ENCODE data around the gene PDE2A. TPM values are rescaled to one million over a fixed set of nuclear protein-coding genes. Genes with fewer than 3 reads are reported as not detected.

The PDE2A gene
- total and polyA plus RNA-seq, 7 experiments from 2014 or later, result 0.97 to 9.0 (median 1.7) TPM; not detected in 2

GRCh38 chr11:72578566-72578965 is 95.7 kb downstream of the PDE2A start:
- peaks cover 0 to 7% (median 1%) of the 10 kb centered on the region in 7 donors for H3K4me1 Mint-ChIP-seq
- H3K36me3 ChIP-seq (ENCODE audit: control insufficient read depth in 2 of 3, insufficient read depth in 3 of 3, low read length in 3 of 3), result no peaks in the 10 kb centered on the region
- H3K27me3 Mint-ChIP-seq, result peaks cover 5 to 13% (median 9%) of the 10 kb centered on the region in 5 donors
- ATAC-seq (no peak), DNase-seq (no peak)
- no peaks in the 10 kb centered on the region for H3K36me3 Mint-ChIP-seq
- H3K9me3 Mint-ChIP-seq, result no peaks in the 10 kb centered on the region
- H3K9me3 ChIP-seq (ENCODE audit: control insufficient read depth in 2 of 3, low read length in 3 of 3), result no peaks in the 10 kb centered on the region
- CTCF ChIA-PET, result interaction anchor here (1.0 kb wide), 1 partner anchor 9 kb away, joined by 3 read pairs; no protein-coding TSS in a partner anchor
- H3K27ac ChIP-seq (ENCODE audit: low read depth, low read length), result no peak overlapping the region
- no peaks in the 10 kb centered on the region for H3K27me3 ChIP-seq (ENCODE audit: control insufficient read depth in 2 of 2, insufficient read depth in 2 of 2, low read length in 2 of 2)
- POLR2A ChIA-PET, result no interaction called here
- intact Hi-C loops (cut with micrococcal nuclease), result no loop called here
- no peak overlapping the region for H3K4me3 Mint-ChIP-seq
- H3K27ac Mint-ChIP-seq, result peak overlapping the region in 1 of 9 donors; percentile 33
- H3K4me1 ChIP-seq (ENCODE audit: control insufficient read depth in 2 of 2, insufficient read depth in 2 of 2, low read length in 2 of 2), result no peaks in the 10 kb centered on the region
- H3K4me3 ChIP-seq (ENCODE audit: low read length), result no peak overlapping the region

DNA sequence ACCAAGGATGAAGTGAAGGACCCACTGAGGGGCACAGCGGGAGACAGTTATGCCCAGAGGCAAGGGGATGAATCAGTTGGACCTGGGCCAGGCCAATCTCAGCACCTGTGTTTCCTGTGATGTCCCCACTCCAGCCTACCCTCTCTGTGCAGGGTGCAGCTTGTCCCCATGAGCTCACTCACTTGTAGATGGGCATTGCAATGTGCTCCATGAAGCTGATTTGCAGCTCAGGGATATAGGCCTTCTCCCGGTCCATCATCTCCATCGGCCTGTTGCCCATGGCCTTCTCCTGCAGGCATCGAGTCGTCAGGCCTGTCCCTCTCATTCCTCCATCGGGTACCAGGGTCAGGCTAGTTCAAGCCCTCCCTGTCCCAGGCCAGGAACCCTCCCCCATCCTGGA is 96.2 kb downstream of the PDE2A start:
- CTCF ChIA-PET, result interaction anchor here (1.0 kb wide), 1 partner anchor 9 kb away, joined by 3 read pairs; no protein-coding TSS in a partner anchor
- no peak overlapping the region for H3K27ac Mint-ChIP-seq

DNA sequence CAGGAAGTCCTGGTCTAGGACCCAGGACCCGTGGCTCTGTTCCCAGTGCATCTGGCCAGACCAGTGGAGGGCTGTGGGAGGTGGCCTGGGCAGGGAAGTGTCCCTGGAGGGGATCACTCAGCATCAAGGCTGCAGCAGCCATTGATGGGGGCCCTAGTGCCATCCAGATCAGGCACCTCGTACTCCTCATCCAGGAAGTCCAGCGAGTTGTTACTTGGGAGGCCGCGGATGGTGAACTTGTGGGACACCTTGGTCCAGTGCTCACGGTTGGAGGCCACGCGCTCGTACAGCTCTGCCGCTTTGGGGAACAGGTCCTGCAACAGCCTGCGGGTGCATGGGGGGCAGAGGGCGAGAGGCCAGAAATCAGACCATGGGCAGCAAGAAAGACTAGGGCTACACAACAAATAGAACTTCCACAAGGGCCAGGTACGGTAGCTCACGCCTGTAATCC is 96.9 kb downstream of the PDE2A start:
- ATAC-seq, result no peak
- Mint-ChIP-seq H3K27ac (no peak overlapping the region), H3K9me3 (no peaks in the 10 kb centered on the region), H3K27me3 (peaks cover 5 to 16% (median 11%) of the 10 kb centered on the region in 5 donors), H3K4me3 (no peak overlapping the region), H3K36me3 (no peaks in the 10 kb centered on the region), H3K4me1 (peaks cover 0 to 7% (median 0%) of the 10 kb centered on the region in 7 donors)
- CTCF ChIA-PET, result no interaction called here
- Histone ChIP-seq H3K4me1 (ENCODE audit: control insufficient read depth in 2 of 2, insufficient read depth in 2 of 2, low read length in 2 of 2) (no peaks in the 10 kb centered on the region), H3K27ac (ENCODE audit: low read depth, low read length) (no peak overlapping the region), H3K36me3 (ENCODE audit: control insufficient read depth in 2 of 3, insufficient read depth in 3 of 3, low read length in 3 of 3) (no peaks in the 10 kb centered on the region), H3K27me3 (ENCODE audit: control insufficient read depth in 2 of 2, insufficient read depth in 2 of 2, low read length in 2 of 2) (no peaks in the 10 kb centered on the region), H3K9me3 (ENCODE audit: control insufficient read depth in 2 of 3, low read length in 3 of 3) (no peaks in the 10 kb centered on the region), H3K4me3 (ENCODE audit: low read length) (no peak overlapping the region)
- intact Hi-C loops (cut with micrococcal nuclease), result no loop called here
- DNase-seq, result no peak
- POLR2A ChIA-PET, result no interaction called here

More for the DNA sequence above, 96.2 kb downstream of the PDE2A start:
- H3K9me3 ChIP-seq (ENCODE audit: control insufficient read depth in 2 of 3, low read length in 3 of 3), result no peaks in the 10 kb centered on the region
- Mint-ChIP-seq H3K27me3 (peaks cover 5 to 16% (median 8%) of the 10 kb centered on the region in 5 donors), H3K4me1 (peaks cover 0 to 7% (median 3%) of the 10 kb centered on the region in 7 donors), H3K4me3 (no peak overlapping the region), H3K36me3 (no peaks in the 10 kb centered on the region), H3K9me3 (no peaks in the 10 kb centered on the region)
- POLR2A ChIA-PET, result no interaction called here
- no peak for DNase-seq
- H3K27me3 ChIP-seq (ENCODE audit: control insufficient read depth in 2 of 2, insufficient read depth in 2 of 2, low read length in 2 of 2), result no peaks in the 10 kb centered on the region
- H3K36me3 ChIP-seq (ENCODE audit: control insufficient read depth in 2 of 3, insufficient read depth in 3 of 3, low read length in 3 of 3), result no peaks in the 10 kb centered on the region
- no peak overlapping the region for H3K4me3 ChIP-seq (ENCODE audit: low read length)
- H3K4me1 ChIP-seq (ENCODE audit: control insufficient read depth in 2 of 2, insufficient read depth in 2 of 2, low read length in 2 of 2), result no peaks in the 10 kb centered on the region
- intact Hi-C loops (cut with micrococcal nuclease), result no loop called here
- ATAC-seq, result no peak
- H3K27ac ChIP-seq (ENCODE audit: low read depth, low read length), result no peak overlapping the region

DNA sequence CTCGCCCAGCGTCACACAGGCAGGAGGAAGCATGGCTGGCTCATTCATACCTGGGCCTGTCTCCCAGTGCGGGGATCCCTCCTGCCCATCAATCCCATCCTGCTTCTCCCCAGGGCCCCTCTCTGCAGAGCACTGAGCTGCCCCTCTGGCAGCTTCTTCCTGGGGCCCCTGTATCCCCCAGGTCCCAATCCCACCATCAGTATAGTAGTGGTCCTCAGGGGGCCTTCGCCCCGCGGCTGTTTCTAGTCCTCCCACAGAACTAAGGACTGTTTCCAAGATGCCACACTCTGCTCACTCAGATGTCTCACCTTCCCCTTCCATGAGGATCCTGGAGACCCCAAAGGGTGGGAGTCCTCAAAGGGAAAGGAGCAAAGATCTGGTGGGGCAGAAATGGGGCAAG is 97.6 kb downstream of the PDE2A start:
- POLR2A ChIA-PET, result no interaction called here
- Mint-ChIP-seq H3K4me3 (no peak overlapping the region), H3K27ac (no peak overlapping the region), H3K4me1 (peaks cover 0 to 8% (median 0%) of the 10 kb centered on the region in 7 donors), H3K27me3 (peaks cover 5 to 16% (median 13%) of the 10 kb centered on the region in 5 donors), H3K36me3 (no peaks in the 10 kb centered on the region), H3K9me3 (no peaks in the 10 kb centered on the region)
- CTCF ChIA-PET, result no interaction called here
- DNase-seq, result no peak
- H3K4me1 ChIP-seq (ENCODE audit: control insufficient read depth in 2 of 2, insufficient read depth in 2 of 2, low read length in 2 of 2), result no peaks in the 10 kb centered on the region
- no peaks in the 10 kb centered on the region for H3K27me3 ChIP-seq (ENCODE audit: control insufficient read depth in 2 of 2, insufficient read depth in 2 of 2, low read length in 2 of 2)
- intact Hi-C loops (cut with micrococcal nuclease), result no loop called here
- no peak for ATAC-seq
- no peaks in the 10 kb centered on the region for H3K36me3 ChIP-seq (ENCODE audit: control insufficient read depth in 2 of 3, insufficient read depth in 3 of 3, low read length in 3 of 3)
- H3K9me3 ChIP-seq (ENCODE audit: control insufficient read depth in 2 of 3, low read length in 3 of 3), result no peaks in the 10 kb centered on the region
- H3K4me3 ChIP-seq (ENCODE audit: low read length), result no peak overlapping the region
- H3K27ac ChIP-seq (ENCODE audit: low read depth, low read length), result no peak overlapping the region

DNA sequence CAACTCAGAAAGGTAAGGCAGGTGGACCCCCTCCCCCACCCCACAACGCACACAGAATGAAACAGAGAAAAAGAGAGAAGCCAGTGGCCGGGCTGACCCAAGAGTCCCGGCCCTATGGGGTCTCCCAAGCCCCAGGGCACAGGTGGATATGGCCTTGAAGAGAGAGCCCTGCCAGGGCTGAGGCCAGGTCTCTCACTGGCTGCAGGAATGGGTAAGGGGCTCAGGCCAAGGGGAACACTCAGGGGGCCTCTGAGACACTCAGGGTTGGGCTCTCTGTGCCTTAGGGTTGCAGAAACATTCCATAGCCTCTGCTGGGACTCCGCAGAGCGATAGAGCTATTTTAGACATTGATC is 98.0 kb downstream of the PDE2A start:
- no peak overlapping the region for H3K4me3 Mint-ChIP-seq
- H3K27me3 Mint-ChIP-seq, result peaks cover 5 to 17% (median 13%) of the 10 kb centered on the region in 5 donors
- no peak overlapping the region for H3K27ac Mint-ChIP-seq
- Histone ChIP-seq H3K4me3 (ENCODE audit: low read length) (no peak overlapping the region), H3K36me3 (ENCODE audit: control insufficient read depth in 2 of 3, insufficient read depth in 3 of 3, low read length in 3 of 3) (no peaks in the 10 kb centered on the region), H3K27me3 (ENCODE audit: control insufficient read depth in 2 of 2, insufficient read depth in 2 of 2, low read length in 2 of 2) (no peaks in the 10 kb centered on the region), H3K27ac (ENCODE audit: low read depth, low read length) (no peak overlapping the region), H3K4me1 (ENCODE audit: control insufficient read depth in 2 of 2, insufficient read depth in 2 of 2, low read length in 2 of 2) (no peaks in the 10 kb centered on the region), H3K9me3 (ENCODE audit: control insufficient read depth in 2 of 3, low read length in 3 of 3) (no peaks in the 10 kb centered on the region)
- H3K9me3 Mint-ChIP-seq, result no peaks in the 10 kb centered on the region
- ChIA-PET POLR2A (no interaction called here), CTCF (no interaction called here)
- DNase-seq (no peak), ATAC-seq (no peak)
- intact Hi-C loops (cut with micrococcal nuclease), result no loop called here
- no peaks in the 10 kb centered on the region for H3K36me3 Mint-ChIP-seq
- H3K4me1 Mint-ChIP-seq, result peaks cover 0 to 8% (median 0%) of the 10 kb centered on the region in 7 donors

- Mint-ChIP-seq H3K27me3 (peaks cover 5 to 19% (median 13%) of the 10 kb centered on the region in 5 donors), H3K4me3 (no peak overlapping the region), H3K27ac (no peak overlapping the region), H3K36me3 (no peaks in the 10 kb centered on the region), H3K4me1 (peaks cover 0 to 10% (median 0%) of the 10 kb centered on the region in 7 donors), H3K9me3 (no peaks in the 10 kb centered on the region)
- Histone ChIP-seq H3K4me1 (ENCODE audit: control insufficient read depth in 2 of 2, insufficient read depth in 2 of 2, low read length in 2 of 2) (no peaks in the 10 kb centered on the region), H3K27me3 (ENCODE audit: control insufficient read depth in 2 of 2, insufficient read depth in 2 of 2, low read length in 2 of 2) (no peaks in the 10 kb centered on the region), H3K9me3 (ENCODE audit: control insufficient read depth in 2 of 3, low read length in 3 of 3) (no peaks in the 10 kb centered on the region), H3K4me3 (ENCODE audit: low read length) (no peak overlapping the region), H3K36me3 (ENCODE audit: control insufficient read depth in 2 of 3, insufficient read depth in 3 of 3, low read length in 3 of 3) (no peaks in the 10 kb centered on the region), H3K27ac (ENCODE audit: low read depth, low read length) (no peak overlapping the region)
- ATAC-seq, result no peak
- POLR2A ChIA-PET, result interaction anchor here (0.5 kb wide), 1 partner anchor 55 kb away, joined by 4 read pairs; no protein-coding TSS in a partner anchor
- intact Hi-C loops (cut with micrococcal nuclease), result no loop called here
- CTCF ChIA-PET, result interaction anchor here (1.3 kb wide), 1 partner anchor 11 kb away, joined by 3 read pairs; no protein-coding TSS in a partner anchor
- no peak for DNase-seq
Observed at GRCh38 chr11:72575533-72576242, 98.5 kb downstream of the PDE2A start.

Measured in naive thymus-derived CD4-positive, alpha-beta T cell (primary cell).